LNCAP (cell line): ENCODE measurements around the gene KCNJ10.

Experiments used
- TF ChIP-seq, protein P1 (sequence below): fragments of 450-650 bp; IDR thresholded peaks from 2 replicates; pipeline ENCODE4 v1.5.1; 2017; ENCODE audit warnings: mild to moderate bottlenecking

Gene KCNJ10

GRCh38 chr1:159957824-159958268 lies 112.1 kb downstream of the KCNJ10 start:
- TF ChIP-seq, protein P1, sequence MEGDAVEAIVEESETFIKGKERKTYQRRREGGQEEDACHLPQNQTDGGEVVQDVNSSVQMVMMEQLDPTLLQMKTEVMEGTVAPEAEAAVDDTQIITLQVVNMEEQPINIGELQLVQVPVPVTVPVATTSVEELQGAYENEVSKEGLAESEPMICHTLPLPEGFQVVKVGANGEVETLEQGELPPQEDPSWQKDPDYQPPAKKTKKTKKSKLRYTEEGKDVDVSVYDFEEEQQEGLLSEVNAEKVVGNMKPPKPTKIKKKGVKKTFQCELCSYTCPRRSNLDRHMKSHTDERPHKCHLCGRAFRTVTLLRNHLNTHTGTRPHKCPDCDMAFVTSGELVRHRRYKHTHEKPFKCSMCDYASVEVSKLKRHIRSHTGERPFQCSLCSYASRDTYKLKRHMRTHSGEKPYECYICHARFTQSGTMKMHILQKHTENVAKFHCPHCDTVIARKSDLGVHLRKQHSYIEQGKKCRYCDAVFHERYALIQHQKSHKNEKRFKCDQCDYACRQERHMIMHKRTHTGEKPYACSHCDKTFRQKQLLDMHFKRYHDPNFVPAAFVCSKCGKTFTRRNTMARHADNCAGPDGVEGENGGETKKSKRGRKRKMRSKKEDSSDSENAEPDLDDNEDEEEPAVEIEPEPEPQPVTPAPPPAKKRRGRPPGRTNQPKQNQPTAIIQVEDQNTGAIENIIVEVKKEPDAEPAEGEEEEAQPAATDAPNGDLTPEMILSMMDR: no peak; the same call in 1 of the 2 replicates

DNA sequence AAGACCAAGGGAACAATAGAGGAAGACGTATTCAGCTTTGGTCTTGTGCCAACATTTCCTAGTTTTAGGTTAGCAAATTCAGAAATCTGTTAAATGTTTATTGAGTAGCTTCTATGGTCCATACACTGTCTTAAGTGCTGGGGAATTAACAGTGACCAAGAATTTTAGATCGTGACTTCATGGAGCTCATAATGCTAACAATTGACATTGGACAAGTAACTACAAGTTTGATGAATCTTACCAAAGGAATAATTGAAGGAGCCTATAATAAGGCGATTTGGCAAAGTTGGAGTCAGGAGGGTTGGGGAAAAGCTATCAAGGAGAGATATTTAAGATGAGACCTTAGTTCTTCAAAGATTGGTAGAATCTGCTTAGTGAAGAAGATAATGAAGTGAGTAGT lies 114.5 kb downstream of the KCNJ10 start:
- TF ChIP-seq, protein P1: no peak

- TF ChIP-seq, protein P1: no peak
Observed at GRCh38 chr1:159953536-159954515, 116.1 kb downstream of the KCNJ10 start, which contains the start of gene SLAMF9. TSS of gene SLAMF9 (minus strand) at chr1:159954237. CDS start at chr1:159954137, 100 bp downstream.

DNA sequence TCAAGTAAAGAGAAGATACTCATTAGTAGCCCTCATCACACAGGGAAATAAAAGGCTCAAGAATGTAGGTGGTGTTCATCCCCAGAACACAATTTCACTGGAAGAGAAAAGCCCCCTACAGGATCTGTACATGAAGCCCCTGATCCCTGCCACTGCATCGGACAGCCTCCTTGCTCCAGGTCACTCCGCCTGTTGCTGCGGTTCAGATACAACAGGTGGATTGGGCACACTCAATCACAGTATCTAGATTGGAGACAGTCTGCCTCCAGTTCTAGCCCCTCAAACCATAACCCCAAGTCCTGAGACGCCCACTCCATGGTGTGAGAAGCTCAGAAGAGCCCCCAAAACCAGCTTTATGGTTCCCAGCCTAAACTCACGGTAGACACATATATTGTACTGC lies 117.0 kb downstream of the KCNJ10 start:
- TF ChIP-seq, protein P1: no peak

DNA sequence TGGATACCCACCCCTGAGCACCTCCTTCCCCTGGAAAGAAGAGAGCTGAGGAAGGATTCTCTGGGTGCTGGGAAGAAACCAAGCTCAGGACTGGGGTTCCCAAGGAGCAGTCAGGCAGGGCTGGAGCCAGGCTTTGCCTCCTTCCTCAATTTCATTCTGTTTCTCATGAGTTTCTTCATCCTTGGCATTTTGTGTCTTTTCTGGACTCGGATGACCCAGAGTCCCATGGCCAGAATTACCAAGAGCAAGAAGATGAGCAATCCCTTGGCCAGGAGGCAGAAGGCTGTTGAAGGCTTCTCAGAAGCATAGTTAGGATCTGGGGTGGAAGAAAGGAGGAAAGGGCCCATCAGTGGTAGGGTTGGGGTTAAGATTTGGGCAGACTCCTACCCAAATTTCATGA lies 118.4 kb downstream of the KCNJ10 start:
- TF ChIP-seq, protein P1: no peak

- TF ChIP-seq, protein P1: no peak
Observed at GRCh38 chr1:159951016-159951415, 118.9 kb downstream of the KCNJ10 start.

DNA sequence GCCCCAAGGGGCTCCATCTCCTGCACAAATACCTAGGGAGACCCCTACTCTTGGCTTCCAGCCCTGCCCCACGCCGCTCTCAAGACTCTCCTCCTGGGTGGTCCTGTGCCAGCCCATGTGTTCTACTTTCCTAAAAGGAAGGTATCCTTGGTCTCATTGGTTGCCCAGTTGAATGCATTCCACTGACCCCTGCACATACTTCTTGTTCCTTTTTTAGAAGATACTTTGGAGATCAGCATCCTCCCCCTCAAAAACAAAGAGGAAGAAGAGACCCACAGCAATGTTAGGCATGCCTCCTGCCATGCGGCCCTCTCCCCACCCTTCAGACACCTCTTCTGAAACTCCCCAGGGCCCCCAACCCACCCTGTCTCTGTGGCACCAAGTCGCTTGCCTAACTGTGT lies 120.0 kb downstream of the KCNJ10 start:
- TF ChIP-seq, protein P1: no peak
